Thyroid gland (tissue), 4 donors: ENCODE results near the gene CD1D.

Source experiments
- POLR2A ChIP-seq, 2 donors: fragments of 450-650 bp; IDR thresholded peaks; one replicate each; pipeline ENCODE4 v1.6.1; 2017; ENCODE audit warnings: antibody characterized with exemption in 2 of 2, mild to moderate bottlenecking in 2 of 2, moderate library complexity in 1 of 2
- TF ChIP-seq, protein P1 (sequence below), 6 experiments: fragments of 200-600 bp in 3 of 6; fragments of 450-650 bp in 3 of 6; sonication (generic) in 3 of 6; IDR thresholded peaks; one replicate each; pipeline ENCODE4 v1.5.1; 2016 to 2019; ENCODE audit warnings: antibody characterized with exemption in 6 of 6, mild to moderate bottlenecking in 2 of 6, inconsistent platforms in 1 of 6, moderate library complexity in 1 of 6

DNA sequence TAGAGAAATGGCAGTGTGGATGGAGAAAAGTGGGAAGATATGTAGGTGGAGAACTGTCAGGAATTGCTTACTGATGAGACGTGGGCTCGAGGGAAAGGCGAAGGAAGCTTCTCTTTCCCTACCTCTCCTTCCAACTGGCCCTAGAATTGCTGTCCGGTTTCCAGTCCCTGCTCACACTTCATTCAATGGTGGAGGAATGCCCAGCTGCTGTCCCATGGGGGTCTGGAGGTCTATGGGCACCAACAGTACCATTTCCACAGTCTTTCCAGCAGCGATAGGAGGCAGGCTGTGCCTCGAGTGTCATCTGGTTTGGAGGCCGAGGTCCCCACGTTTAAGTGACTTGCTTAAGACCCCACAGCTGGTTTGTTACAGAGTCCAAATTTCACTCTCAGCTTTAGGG lies 31.5 kb upstream of the CD1D start:
- TF ChIP-seq, protein P1, sequence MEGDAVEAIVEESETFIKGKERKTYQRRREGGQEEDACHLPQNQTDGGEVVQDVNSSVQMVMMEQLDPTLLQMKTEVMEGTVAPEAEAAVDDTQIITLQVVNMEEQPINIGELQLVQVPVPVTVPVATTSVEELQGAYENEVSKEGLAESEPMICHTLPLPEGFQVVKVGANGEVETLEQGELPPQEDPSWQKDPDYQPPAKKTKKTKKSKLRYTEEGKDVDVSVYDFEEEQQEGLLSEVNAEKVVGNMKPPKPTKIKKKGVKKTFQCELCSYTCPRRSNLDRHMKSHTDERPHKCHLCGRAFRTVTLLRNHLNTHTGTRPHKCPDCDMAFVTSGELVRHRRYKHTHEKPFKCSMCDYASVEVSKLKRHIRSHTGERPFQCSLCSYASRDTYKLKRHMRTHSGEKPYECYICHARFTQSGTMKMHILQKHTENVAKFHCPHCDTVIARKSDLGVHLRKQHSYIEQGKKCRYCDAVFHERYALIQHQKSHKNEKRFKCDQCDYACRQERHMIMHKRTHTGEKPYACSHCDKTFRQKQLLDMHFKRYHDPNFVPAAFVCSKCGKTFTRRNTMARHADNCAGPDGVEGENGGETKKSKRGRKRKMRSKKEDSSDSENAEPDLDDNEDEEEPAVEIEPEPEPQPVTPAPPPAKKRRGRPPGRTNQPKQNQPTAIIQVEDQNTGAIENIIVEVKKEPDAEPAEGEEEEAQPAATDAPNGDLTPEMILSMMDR (IDR thresholded peaks at IDR 0.05): no peak
- TF ChIP-seq POLR2A (IDR thresholded peaks at IDR 0.05): no peak
